Right kidney (tissue), 1 donor: ENCODE data around the gene PKNOX2.

Source experiments
- DNase-seq: peaks from one replicate; pipeline ENCODE4 v3.0.0-alpha.2; 2016

PKNOX2 gene

GRCh38 chr11:125263268-125263790 is 98.8 kb downstream of the PKNOX2 start:
- DNase-seq = peak; percentile 85

- DNase-seq = no peak
Measured at GRCh38 chr11:125264100-125265022, 99.8 kb downstream of the PKNOX2 start.

- DNase-seq = no peak
Measured at GRCh38 chr11:125267548-125267947, 103.0 kb downstream of the PKNOX2 start.

- no peak for DNase-seq
Measured at GRCh38 chr11:125268611-125269010, 104.1 kb downstream of the PKNOX2 start.

- no peak for DNase-seq
Measured at GRCh38 chr11:125270106-125270505, 105.6 kb downstream of the PKNOX2 start.

GRCh38 chr11:125270711-125271110 is 106.2 kb downstream of the PKNOX2 start:
- DNase-seq = no peak

- DNase-seq = no peak
Measured at GRCh38 chr11:125271483-125272091, 107.0 kb downstream of the PKNOX2 start.

GRCh38 chr11:125272092-125272491 is 107.5 kb downstream of the PKNOX2 start:
- no peak for DNase-seq

- no peak for DNase-seq
Measured at GRCh38 chr11:125272821-125273220, 108.3 kb downstream of the PKNOX2 start.

GRCh38 chr11:125273519-125274000 is 109.0 kb downstream of the PKNOX2 start:
- DNase-seq = no peak

GRCh38 chr11:125274309-125274708 is 109.8 kb downstream of the PKNOX2 start:
- DNase-seq = no peak

GRCh38 chr11:125274774-125275173 is 110.2 kb downstream of the PKNOX2 start:
- no peak for DNase-seq

- DNase-seq = no peak
Measured at GRCh38 chr11:125275905-125276618, 111.5 kb downstream of the PKNOX2 start.

GRCh38 chr11:125276619-125276976 is 112.0 kb downstream of the PKNOX2 start:
- DNase-seq = no peak

GRCh38 chr11:125279676-125280418 is 115.3 kb downstream of the PKNOX2 start:
- no peak for DNase-seq

GRCh38 chr11:125280646-125281045 is 116.1 kb downstream of the PKNOX2 start:
- no peak for DNase-seq

GRCh38 chr11:125281831-125282595 is 117.5 kb downstream of the PKNOX2 start:
- no peak for DNase-seq

- no peak for DNase-seq
Measured at GRCh38 chr11:125282596-125282914, 118.0 kb downstream of the PKNOX2 start.

GRCh38 chr11:125284245-125284850 is 119.8 kb downstream of the PKNOX2 start:
- DNase-seq = no peak

GRCh38 chr11:125285844-125286243 is 121.3 kb downstream of the PKNOX2 start:
- DNase-seq = no peak

GRCh38 chr11:125286486-125286885 is 121.9 kb downstream of the PKNOX2 start:
- DNase-seq = no peak
